ENCODE results near the gene PNPO. TPM values are rescaled to one million over a fixed set of nuclear protein-coding genes. Genes with fewer than 3 reads are reported as not detected.

PNPO gene
- total and polyA plus RNA-seq, 2 of the 13 experiments (the other 11 are each of a cell fraction or from before 2014, with no cell fraction given), result 47.9 to 63.3 TPM

DNA sequence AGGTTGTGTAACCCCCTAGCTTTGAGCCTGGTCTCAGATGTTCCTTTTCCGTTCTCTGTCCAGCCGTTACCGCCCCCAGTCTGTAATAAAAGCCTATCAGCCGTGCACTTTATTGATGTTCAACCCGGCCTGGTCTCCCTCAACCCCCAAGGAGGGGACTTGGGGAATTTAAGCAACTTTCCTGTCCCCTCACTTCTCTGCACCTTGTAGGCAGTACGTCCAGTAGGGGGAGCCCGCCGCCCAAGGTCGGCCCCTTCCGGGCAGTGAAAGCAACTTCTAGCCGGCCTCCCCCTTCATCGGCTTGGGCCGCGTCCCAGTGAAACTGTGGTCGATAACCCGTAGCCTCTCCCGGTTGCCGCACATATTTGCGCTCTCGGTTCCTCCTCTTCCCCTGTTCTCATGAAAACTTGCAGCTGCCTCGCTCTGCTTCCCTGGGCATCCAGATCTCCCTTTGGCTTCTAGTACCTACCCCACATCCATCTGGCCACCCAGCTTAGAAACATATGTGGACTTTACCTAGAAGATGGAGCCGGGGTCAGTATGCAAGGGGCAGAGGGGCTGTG, 7.9 kb downstream of the PNPO start (continued):
- no peak for TF ChIP-seq ZNF407 (CRISPR knock-in tag; IDR thresholded peaks at IDR 0.05; ENCODE audit: not compliant biosample characterization)
- no peak for TF ChIP-seq ZNF589 (CRISPR knock-in tag; conservative IDR thresholded peaks at IDR 0.05)
- TF ChIP-seq ZNF567 (CRISPR knock-in tag; IDR thresholded peaks at IDR 0.05; ENCODE audit: borderline replicate concordance), result no peak; the same call in 1 of the 2 replicates
- no peak; the same call in 1 of the 2 replicates for TF ChIP-seq SAFB2 (CRISPR knock-in tag; IDR thresholded peaks at IDR 0.05; ENCODE audit: borderline replicate concordance, low read depth)
- no peak for TF ChIP-seq NONO (IDR thresholded peaks at IDR 0.05)
- TF ChIP-seq NONO (CRISPR knock-in tag; conservative IDR thresholded peaks at IDR 0.05), result no peak
- TF ChIP-seq TOPORS (CRISPR knock-in tag; IDR thresholded peaks at IDR 0.05), result peak; percentile 84; the same call in 1 of the 2 replicates
- no peak for TF ChIP-seq NFKBIZ (CRISPR knock-in tag; IDR thresholded peaks at IDR 0.05)
- no peak; the same call in 1 of the 2 replicates for TF ChIP-seq GATAD1 (CRISPR knock-in tag; IDR thresholded peaks at IDR 0.05)
- TF ChIP-seq, protein P1, sequence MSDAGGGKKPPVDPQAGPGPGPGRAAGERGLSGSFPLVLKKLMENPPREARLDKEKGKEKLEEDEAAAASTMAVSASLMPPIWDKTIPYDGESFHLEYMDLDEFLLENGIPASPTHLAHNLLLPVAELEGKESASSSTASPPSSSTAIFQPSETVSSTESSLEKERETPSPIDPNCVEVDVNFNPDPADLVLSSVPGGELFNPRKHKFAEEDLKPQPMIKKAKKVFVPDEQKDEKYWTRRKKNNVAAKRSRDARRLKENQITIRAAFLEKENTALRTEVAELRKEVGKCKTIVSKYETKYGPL (CRISPR knock-in tag; IDR thresholded peaks at IDR 0.05), result no peak; the same call in 1 of the 2 replicates
- peak; percentile 3; the same call in 1 of the 2 replicates for TF ChIP-seq HCFC1 (IDR thresholded peaks at IDR 0.05; ENCODE audit: low read depth, low read length)
- no peak for TF ChIP-seq GPBP1L1 (CRISPR knock-in tag; IDR thresholded peaks at IDR 0.05)
- TF ChIP-seq DNMT1 (CRISPR knock-in tag; IDR thresholded peaks at IDR 0.05), result no peak
- TF ChIP-seq, protein P2, sequence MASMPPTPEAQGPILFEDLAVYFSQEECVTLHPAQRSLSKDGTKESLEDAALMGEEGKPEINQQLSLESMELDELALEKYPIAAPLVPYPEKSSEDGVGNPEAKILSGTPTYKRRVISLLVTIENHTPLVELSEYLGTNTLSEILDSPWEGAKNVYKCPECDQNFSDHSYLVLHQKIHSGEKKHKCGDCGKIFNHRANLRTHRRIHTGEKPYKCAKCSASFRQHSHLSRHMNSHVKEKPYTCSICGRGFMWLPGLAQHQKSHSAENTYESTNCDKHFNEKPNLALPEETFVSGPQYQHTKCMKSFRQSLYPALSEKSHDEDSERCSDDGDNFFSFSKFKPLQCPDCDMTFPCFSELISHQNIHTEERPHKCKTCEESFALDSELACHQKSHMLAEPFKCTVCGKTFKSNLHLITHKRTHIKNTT (CRISPR knock-in tag; IDR thresholded peaks at IDR 0.05), result no peak
- TF ChIP-seq ZEB1 (IDR thresholded peaks at IDR 0.05; ENCODE audit: insufficient replicate concordance, low read depth), result no peak
- TF ChIP-seq NR2F6 (IDR thresholded peaks at IDR 0.05), result no peak
- TF ChIP-seq NR2F6 (CRISPR knock-in tag; IDR thresholded peaks at IDR 0.05), result peak; percentile 46; the same call in 1 of the 2 replicates
